CD4-positive, alpha-beta T cell treated with Interleukin-1 beta for 1 hour (primary cell): ENCODE results near the gene DOK4.

Source experiments
- DNase-seq, 2 donors: peaks; one replicate each; pipeline ENCODE4 v3.0.0-alpha.2; 2020 to 2022

DOK4 gene

GRCh38 chr16:57518922-57519321 lies 32.6 kb upstream of the DOK4 start:
- DNase-seq: no peak

DNA sequence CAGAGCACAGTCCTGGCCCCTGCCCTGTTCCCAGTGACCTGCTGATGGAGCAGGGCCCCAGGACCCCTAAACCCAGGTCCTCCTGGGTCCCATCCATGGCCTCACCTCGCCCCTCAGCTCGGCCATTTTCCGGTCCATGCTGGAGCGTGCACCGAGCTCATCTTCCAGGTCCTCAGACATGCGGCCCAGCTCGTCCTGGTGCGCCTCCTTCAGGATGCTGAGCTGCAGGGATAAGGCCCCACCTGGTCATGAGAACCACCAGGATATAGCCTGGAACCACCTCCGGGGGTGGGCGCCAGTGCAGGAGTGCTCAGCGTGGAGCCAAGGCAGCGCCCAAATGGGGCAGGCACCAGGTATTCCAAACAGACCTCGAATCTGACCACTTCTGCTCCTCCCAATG lies 32.2 kb upstream of the DOK4 start:
- DNase-seq: no peak

- DNase-seq: no peak
Measured at GRCh38 chr16:57517397-57518367, 31.4 kb upstream of the DOK4 start.

DNA sequence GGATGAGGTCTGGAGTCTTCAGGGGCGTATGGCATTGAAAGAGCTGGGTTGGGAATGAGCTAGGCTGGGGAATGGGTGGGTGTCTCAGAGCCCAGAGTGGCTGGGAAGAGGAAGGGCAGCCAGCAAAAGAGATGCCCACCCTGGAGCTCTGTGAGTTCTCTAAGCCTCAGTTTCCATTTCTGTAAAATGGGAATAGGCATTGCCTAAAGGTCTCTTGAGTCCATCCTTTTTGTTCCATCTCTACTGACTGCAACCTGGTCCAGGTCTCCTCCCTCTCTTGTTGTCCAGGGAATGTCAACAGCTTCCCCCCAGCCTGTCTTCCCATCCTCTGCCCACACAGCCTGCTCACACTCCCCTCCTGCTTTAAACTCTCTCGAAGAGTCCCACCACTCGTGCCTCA lies 30.5 kb upstream of the DOK4 start:
- no peak for DNase-seq

GRCh38 chr16:57516176-57516725 lies 30.0 kb upstream of the DOK4 start:
- DNase-seq: no peak

- DNase-seq: no peak
Measured at GRCh38 chr16:57514791-57515600, 28.7 kb upstream of the DOK4 start.

DNA sequence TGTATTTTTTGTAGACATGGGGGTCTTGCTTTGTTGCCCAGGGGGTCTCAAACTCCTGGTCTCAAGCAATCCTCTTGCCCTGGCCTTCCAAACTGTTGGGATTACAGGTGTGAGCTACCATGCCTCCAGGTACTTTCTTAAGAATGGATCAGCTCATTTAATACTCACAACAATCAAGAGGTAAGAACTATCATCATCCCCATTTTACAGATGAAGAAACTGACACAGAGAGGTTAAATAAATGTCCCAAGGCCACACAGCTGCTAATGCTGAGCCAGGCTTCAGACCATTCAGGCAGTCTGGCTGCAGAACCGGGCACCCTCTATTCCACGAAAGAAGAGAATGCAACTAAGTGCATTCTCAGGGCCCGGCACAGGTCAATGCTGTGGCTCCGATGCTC lies 28.1 kb upstream of the DOK4 start:
- DNase-seq: no peak

GRCh38 chr16:57513371-57514102 lies 27.2 kb upstream of the DOK4 start:
- DNase-seq: no peak

DNA sequence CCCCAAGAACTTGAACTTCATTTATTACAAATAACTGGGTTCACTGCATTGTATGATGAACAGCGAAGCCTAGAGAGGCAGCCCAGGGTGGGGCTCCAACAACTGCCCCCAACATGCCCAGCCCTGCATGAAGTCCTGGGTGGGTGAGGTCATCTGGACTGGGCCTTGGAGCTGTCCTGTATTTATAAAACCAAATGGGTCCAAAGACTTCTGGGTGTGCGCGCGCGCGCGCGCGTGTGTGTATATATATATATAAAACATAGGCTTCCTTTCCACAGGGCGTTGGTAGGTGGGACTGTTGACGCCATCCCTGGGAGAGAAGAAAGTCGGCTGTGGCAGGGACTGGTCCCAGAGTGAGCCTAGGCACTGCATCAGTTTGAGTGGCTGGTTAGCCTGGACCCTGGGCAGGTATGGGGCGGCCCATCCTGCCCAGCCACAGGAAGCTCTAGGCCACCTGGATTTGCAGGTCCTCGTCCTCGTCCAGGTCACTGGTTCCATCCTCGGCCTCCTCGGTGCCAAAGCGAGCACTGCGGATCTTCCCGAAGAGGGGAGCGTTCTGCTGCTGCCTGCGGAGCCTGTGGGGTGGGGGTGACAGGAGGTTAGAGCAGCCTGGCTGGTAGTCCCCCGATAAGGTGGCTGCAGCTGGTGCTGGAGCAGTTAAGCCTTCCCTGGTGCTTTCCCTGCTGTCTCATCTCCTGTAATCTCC lies 26.2 kb upstream of the DOK4 start:
- DNase-seq: no peak

GRCh38 chr16:57510016-57510871 lies 24.0 kb upstream of the DOK4 start:
- no peak for DNase-seq

DNA sequence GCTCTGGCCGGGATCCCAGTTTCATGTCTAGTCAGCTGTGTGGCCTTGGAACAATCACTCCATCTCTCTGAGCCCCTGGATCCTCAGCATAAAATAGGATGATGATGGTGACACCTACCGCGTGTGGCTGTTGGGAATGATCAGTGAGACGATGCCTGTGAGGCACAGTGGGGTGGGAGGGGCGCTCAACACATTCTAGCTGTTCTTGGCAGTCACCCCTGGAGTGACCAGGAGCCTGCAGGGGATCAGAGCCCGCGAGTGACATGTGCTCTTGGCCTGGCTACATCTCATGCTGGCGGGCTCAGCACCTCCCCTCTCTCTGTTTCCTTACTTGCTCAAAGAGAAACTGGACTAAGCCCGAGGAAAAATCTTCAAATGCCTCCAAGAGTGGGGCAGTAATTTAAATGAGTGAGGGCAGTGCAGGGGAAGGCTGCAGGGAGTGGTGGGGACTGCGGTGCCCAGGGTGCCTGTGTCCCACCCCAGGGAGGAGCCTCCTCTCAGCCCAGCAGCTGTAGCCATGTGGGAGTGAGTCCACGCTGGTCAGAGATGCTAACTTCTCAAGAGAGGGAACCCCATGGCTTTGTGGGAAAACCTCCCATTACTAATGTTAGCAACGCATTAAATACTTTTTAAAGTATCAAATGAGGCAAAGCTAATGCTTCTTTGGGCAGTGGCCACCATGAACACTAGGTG lies 23.1 kb upstream of the DOK4 start:
- DNase-seq: no peak

- DNase-seq: no peak
Measured at GRCh38 chr16:57508035-57508425, 21.7 kb upstream of the DOK4 start.

DNA sequence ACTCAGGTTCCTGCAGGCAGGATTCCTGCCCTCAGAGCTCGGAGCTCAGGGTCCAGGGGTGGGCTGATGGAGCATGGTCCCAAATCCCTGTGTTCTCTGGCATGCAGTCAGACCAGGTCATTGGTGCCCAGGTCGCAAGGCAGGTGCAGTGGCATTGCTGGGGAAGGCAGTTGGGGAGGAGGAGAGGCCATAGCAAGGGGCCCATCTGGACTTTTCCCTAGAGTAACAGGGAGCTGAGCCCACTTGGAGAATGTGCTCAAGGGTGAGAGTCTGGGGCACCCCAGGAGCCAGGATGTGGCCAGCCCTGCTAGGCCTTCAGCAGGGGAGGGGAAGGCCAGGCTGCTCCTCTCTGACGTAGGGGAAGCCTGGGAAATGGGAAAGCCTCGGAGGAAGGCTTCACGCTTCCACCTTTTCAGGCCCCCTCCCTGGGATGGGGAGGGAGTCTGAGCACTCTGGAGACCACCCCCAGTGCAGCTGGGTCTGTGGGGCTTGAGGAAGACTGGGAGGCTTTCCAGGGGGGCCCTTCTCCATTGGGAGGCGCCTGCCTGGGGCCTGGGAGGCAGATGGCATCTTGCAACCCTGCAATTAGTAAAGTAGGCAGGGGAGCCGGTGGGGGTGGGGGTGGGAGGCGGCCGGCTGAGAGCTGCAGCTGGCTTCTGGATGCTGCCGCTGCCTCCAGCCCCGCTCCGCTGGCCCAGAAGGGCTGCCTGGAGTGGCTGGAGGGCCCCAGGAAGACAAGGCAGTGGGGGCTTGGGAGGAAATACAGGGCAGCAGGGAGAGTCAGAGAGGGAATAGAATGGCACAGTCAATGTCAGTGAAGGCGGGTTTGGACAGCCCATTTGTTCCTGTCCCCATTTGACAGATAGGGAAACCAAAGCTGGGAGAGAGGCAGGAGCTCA lies 21.1 kb upstream of the DOK4 start:
- DNase-seq: no peak

DNA sequence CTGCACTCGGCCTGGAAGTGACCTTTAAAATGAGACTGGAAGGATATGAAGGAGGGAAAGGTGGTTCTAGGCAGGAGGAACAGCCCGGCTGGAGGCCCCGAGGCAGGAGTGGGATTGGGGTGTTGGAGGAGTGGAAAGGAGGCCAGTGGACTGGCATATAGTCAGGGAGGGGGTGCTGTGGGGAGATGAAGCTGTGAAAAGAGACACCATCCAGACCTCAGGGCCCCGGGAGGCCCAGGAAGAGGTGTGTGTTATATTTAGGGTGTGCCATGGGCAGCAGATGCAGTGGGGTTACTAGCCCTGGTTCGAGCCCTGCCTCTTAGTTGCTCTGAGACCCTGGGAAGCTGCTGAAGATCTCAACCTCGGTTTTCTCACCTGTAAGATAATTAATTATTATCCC lies 18.9 kb upstream of the DOK4 start:
- DNase-seq: no peak

GRCh38 chr16:57504491-57504890 lies 18.2 kb upstream of the DOK4 start:
- no peak for DNase-seq

- DNase-seq: no peak
Measured at GRCh38 chr16:57504001-57504400, 17.7 kb upstream of the DOK4 start.

DNA sequence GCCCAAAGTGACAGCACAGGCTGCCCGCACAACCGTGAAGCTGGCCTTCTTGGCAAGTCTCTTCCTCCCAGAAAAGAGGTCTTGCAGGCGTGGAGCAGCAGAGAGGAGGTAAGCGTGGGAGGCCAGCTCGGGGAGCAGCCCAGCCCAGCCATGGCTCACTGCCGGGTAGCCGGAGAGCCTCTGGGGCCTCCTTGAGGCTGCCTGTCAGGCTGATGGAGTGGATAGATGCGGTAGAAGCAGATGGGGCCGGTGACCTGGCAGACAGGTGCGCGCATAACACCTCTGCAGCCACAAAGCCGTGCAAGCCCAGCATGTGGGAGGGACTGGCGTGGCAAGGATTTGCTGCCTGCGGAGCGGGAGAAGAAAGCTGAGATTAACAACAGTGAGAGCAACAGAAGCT lies 17.1 kb upstream of the DOK4 start:
- DNase-seq: no peak

DNA sequence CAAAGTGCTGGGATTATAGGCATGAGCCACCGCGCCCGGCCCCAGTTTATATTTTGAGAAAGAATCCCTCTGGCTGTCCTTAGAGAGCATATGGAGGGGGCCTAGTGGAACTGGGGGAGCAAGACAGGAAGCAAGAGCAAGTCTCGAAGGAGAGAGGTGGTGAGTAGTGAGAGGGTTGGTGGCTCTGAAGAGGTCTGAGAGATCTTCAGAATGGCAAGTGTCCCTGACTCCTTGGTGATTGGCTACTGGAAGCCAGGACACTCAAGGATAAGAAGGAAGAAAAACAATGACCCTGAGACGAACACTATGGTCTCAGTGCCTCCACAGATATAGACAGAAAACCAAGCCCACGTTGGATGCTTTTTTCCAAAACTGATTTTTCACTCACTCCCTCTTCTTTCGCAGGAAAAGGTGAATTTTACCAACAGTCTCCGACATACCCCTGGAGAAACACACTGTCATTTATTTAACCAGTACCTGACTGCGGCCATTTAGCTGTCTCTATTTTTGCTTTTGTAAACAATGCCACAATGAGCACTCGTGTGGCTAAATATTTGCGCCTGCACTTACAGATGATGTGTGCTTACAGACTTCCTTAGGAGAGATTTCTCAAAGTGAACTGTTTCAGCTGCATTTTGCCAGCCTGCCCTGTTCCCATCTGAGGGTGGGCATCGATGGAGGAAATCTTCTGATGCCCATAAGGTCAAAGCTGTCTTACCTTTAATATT lies 15.9 kb upstream of the DOK4 start:
- DNase-seq: no peak

DNA sequence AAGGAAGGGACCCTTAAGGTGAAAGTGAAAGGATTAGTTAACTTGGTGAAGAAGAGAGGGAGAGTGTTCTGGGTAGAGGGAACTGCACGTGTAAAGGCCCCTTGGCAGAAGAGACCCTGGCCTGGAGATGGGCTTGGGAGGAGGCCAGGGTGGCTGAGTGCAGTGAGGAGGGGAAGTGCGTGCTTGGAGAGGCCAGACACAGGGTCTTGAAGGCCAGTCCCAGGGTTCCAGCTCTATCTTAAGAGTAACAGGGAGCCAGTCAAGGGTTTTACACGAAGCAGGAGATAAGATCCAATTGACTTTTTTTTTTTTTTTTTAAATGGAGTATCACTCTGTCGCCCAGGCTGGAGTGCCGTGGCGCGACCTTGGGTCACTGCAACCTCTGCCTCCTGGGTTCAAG lies 15.2 kb upstream of the DOK4 start:
- no peak for DNase-seq
